Neuronal stem cell (in vitro differentiated cells): ENCODE data around the gene WDR5.

Experiments
- DNase-seq: peaks from one replicate; pipeline ENCODE4 v3.0.0-alpha.2; 2013; ENCODE audit warnings: low spot score
- H2AFZ ChIP-seq: one replicate; pipeline ENCODE4 v1.6.1; 2013; ENCODE audit warnings: mild to moderate bottlenecking, low read length, inconsistent platforms
- H2AK5ac ChIP-seq: 2 replicates; pipeline ENCODE4 v1.6.1; 2013; ENCODE audit warnings: low read depth, mild to moderate bottlenecking, inconsistent platforms, low read length, moderate library complexity, mixed read lengths
- H2BK120ac ChIP-seq: 2 replicates; pipeline ENCODE4 v1.6.1; 2013; ENCODE audit warnings: low read depth, mild to moderate bottlenecking, inconsistent platforms, low read length, moderate library complexity, mixed read lengths
- H2BK12ac ChIP-seq: one replicate; pipeline ENCODE4 v1.6.1; 2013; ENCODE audit warnings: low read length, inconsistent platforms
- H2BK15ac ChIP-seq: 2 replicates; pipeline ENCODE4 v1.6.1; 2013; ENCODE audit warnings: mild to moderate bottlenecking, low read length, inconsistent platforms, mixed read lengths
- H2BK5ac ChIP-seq: one replicate; pipeline ENCODE4 v1.6.1; 2013; ENCODE audit warnings: inconsistent platforms, mild to moderate bottlenecking, low read length, moderate library complexity
- H3K14ac ChIP-seq: one replicate; pipeline ENCODE4 v1.6.1; 2013; ENCODE audit warnings: low read length, inconsistent platforms
- H3K18ac ChIP-seq: 2 replicates; pipeline ENCODE4 v1.6.1; 2013; ENCODE audit warnings: low read length, inconsistent platforms
- H3K23ac ChIP-seq: 2 replicates; pipeline ENCODE4 v1.6.1; 2013; ENCODE audit warnings: low read depth, mild to moderate bottlenecking, mixed read lengths, low read length, inconsistent platforms; ENCODE audit not compliant: poor library complexity
- H3K27ac ChIP-seq: replicated peaks from 3 replicates; pipeline ENCODE4 v1.5.1; 2013; ENCODE audit warnings: low read length, inconsistent platforms
- H3K27me3 ChIP-seq, 3 experiments: 2 replicates each; pipeline ENCODE4 v1.6.1; 2013; ENCODE audit warnings: low read length in 3 of 3, mild to moderate bottlenecking in 2 of 3, inconsistent platforms in 1 of 3, low read depth in 1 of 3, mixed read lengths in 1 of 3, moderate library complexity in 1 of 3; ENCODE audit not compliant: control insufficient read depth in 3 of 3, insufficient read depth in 3 of 3
- H3K36me3 ChIP-seq, 2 donors: replicated peaks in 1 of 2; 2 replicates each; pipeline ENCODE4 v1.6.1; 2013; ENCODE audit warnings: low read length in 2 of 2; ENCODE audit not compliant: control insufficient read depth in 2 of 2, insufficient read depth in 2 of 2
- H3K4ac ChIP-seq: 2 replicates; pipeline ENCODE4 v1.6.1; 2013; ENCODE audit warnings: inconsistent platforms, mild to moderate bottlenecking, low read length, moderate library complexity
- H3K4me1 ChIP-seq, 2 donors: 1 replicate in 1 of 2; 2 replicates in 1 of 2; pipeline ENCODE4 v1.6.1; 2013; ENCODE audit warnings: low read length in 2 of 2, low read depth in 1 of 2; ENCODE audit not compliant: control insufficient read depth in 2 of 2, insufficient read depth in 1 of 2
- H3K4me2 ChIP-seq: one replicate; pipeline ENCODE4 v1.6.1; 2013; ENCODE audit warnings: mild to moderate bottlenecking, low read length, inconsistent platforms; ENCODE audit not compliant: insufficient read depth, poor library complexity, severe bottlenecking
- H3K4me3 ChIP-seq, 2 donors: 2 replicates each; pipeline ENCODE4 v1.5.1; 2013; ENCODE audit warnings: low read length in 2 of 2, mild to moderate bottlenecking in 2 of 2, inconsistent platforms in 1 of 2, moderate library complexity in 1 of 2
- H3K79me1 ChIP-seq: one replicate; pipeline ENCODE4 v1.6.1; 2013; ENCODE audit warnings: low read depth, mild to moderate bottlenecking, inconsistent platforms, low read length, moderate library complexity
- H3K9ac ChIP-seq: one replicate; pipeline ENCODE4 v1.6.1; 2013; ENCODE audit warnings: mild to moderate bottlenecking, low read depth, low read length, inconsistent platforms; ENCODE audit not compliant: poor library complexity
- H3K9me3 ChIP-seq, 2 donors: replicated peaks in 1 of 2; 2 replicates each; pipeline versions ENCODE3 to v1.6.1; 2013; ENCODE audit warnings: low read length in 2 of 2, mild to moderate bottlenecking in 2 of 2, inconsistent platforms in 1 of 2, low read depth in 1 of 2, mixed read lengths in 1 of 2, moderate library complexity in 1 of 2; ENCODE audit not compliant: control insufficient read depth in 2 of 2, insufficient read depth in 1 of 2
- H4K8ac ChIP-seq: one replicate; pipeline ENCODE4 v1.6.1; 2013; ENCODE audit warnings: low read depth, mild to moderate bottlenecking, inconsistent platforms, low read length, moderate library complexity
- H4K91ac ChIP-seq: one replicate; pipeline ENCODE4 v1.6.1; 2013; ENCODE audit warnings: low read length, low read depth, mild to moderate bottlenecking, inconsistent platforms; ENCODE audit not compliant: poor library complexity
- WGBS, 2 donors: extraction: QIAGEN DNeasy Blood & Tissue Kit; methylation state at CpG; one replicate each; pipeline ENCODE4 v1.1.7; 2013; ENCODE audit warnings: missing lambda C conversion rate in 2 of 2, mixed read lengths in 1 of 2; ENCODE audit not compliant: insufficient read length in 2 of 2, insufficient replicate concordance in 1 of 2; ENCODE audit errors: extremely low coverage in 2 of 2; 5-methylcytosine and 5-hydroxymethylcytosine counted together

Gene WDR5

GRCh38 chr9:134192951-134193731 lies 57.3 kb downstream of the WDR5 start:
- Histone ChIP-seq H3K4me2 (no peak overlapping the region), H3K27ac (no peak overlapping the region)

GRCh38 chr9:134193912-134194535 lies 58.1 kb downstream of the WDR5 start:
- Histone ChIP-seq H2BK15ac (no peak overlapping the region), H3K4me1 (peaks cover 5 to 7% of the 10 kb centered on the region in 2 donors), H3K4me2 (no peak overlapping the region), H2BK120ac (no peak overlapping the region), H3K79me1 (no peaks in the 10 kb centered on the region), H3K36me3 (no peaks in the 10 kb centered on the region), H2AK5ac (no peak overlapping the region), H3K18ac (no peak overlapping the region), H2BK12ac (no peak overlapping the region), H3K4ac (no peak overlapping the region), H4K8ac (no peak overlapping the region), H3K9me3 (no peaks in the 10 kb centered on the region), H3K9ac (no peak overlapping the region), H4K91ac (no peak overlapping the region), H3K4me3 (no peak overlapping the region), H3K23ac (no peak overlapping the region), H3K14ac (no peak overlapping the region), H2BK5ac (no peak overlapping the region), H2AFZ (no peak overlapping the region), H3K27me3 (peaks cover 0 to 43% (median 9%) of the 10 kb centered on the region in 3 experiments), H3K27ac (no peak overlapping the region)
- no peak for DNase-seq
- WGBS, 2 donors = no CpG with 5 or more reads among the region's 11 CpGs

More at GRCh38 chr9:134192951-134193731, 57.3 kb downstream of the WDR5 start:
- no peak overlapping the region for H2BK120ac ChIP-seq
- H3K79me1 ChIP-seq = no peaks in the 10 kb centered on the region
- H3K23ac ChIP-seq = no peak overlapping the region
- H3K14ac ChIP-seq = peak overlapping the region; percentile 21
- no peak overlapping the region for H4K8ac ChIP-seq
- H3K4me1 ChIP-seq = peaks cover 9 to 14% of the 10 kb centered on the region in 2 donors
- peak overlapping the region; percentile 23 for H2BK12ac ChIP-seq
- peak overlapping the region in 1 of 2 donors; percentile 39 for H3K4me3 ChIP-seq
- no peak overlapping the region for H4K91ac ChIP-seq
- H3K27me3 ChIP-seq = peaks cover 0 to 52% (median 16%) of the 10 kb centered on the region in 3 experiments
- H3K9me3 ChIP-seq = no peaks in the 10 kb centered on the region
- no peaks in the 10 kb centered on the region for H3K36me3 ChIP-seq
- H3K4ac ChIP-seq = no peak overlapping the region
- no peak overlapping the region for H3K9ac ChIP-seq
- no peak overlapping the region for H2BK15ac ChIP-seq
- DNase-seq = no peak
- WGBS, 2 donors = no CpG with 5 or more reads among the region's 21 CpGs
- H2AK5ac ChIP-seq = peak overlapping the region; percentile 20
- H3K18ac ChIP-seq = peak overlapping the region; percentile 48
- H2BK5ac ChIP-seq = no peak overlapping the region
- H2AFZ ChIP-seq = peak overlapping the region; percentile 56

GRCh38 chr9:134195558-134195957 lies 59.7 kb downstream of the WDR5 start:
- Histone ChIP-seq H3K4ac (no peak overlapping the region), H2BK120ac (no peak overlapping the region), H3K18ac (no peak overlapping the region), H4K91ac (no peak overlapping the region), H3K36me3 (no peaks in the 10 kb centered on the region), H2AFZ (no peak overlapping the region), H3K79me1 (no peaks in the 10 kb centered on the region), H2BK12ac (no peak overlapping the region), H3K27me3 (peaks cover 0 to 28% (median 0%) of the 10 kb centered on the region in 3 experiments), H3K4me1 (no peaks in the 10 kb centered on the region), H2AK5ac (no peak overlapping the region), H4K8ac (no peak overlapping the region), H3K23ac (no peak overlapping the region), H3K4me2 (no peak overlapping the region), H3K27ac (no peak overlapping the region), H3K9ac (no peak overlapping the region), H2BK5ac (no peak overlapping the region), H3K14ac (no peak overlapping the region), H3K4me3 (no peak overlapping the region), H2BK15ac (no peak overlapping the region), H3K9me3 (no peaks in the 10 kb centered on the region)
- DNase-seq = no peak
- WGBS, 2 donors = no CpG with 5 or more reads among the region's 6 CpGs

- no peak overlapping the region for H2BK120ac ChIP-seq
- H3K79me1 ChIP-seq = no peaks in the 10 kb centered on the region
- no peak overlapping the region for H2AFZ ChIP-seq
- H2AK5ac ChIP-seq = no peak overlapping the region
- H3K36me3 ChIP-seq = no peaks in the 10 kb centered on the region
- no peak overlapping the region for H2BK15ac ChIP-seq
- H3K23ac ChIP-seq = peak overlapping the region; percentile 85
- H3K9me3 ChIP-seq = no peaks in the 10 kb centered on the region
- no peak overlapping the region for H4K91ac ChIP-seq
- H3K18ac ChIP-seq = no peak overlapping the region
- H3K14ac ChIP-seq = no peak overlapping the region
- no peak overlapping the region for H2BK5ac ChIP-seq
- H3K4ac ChIP-seq = no peak overlapping the region
- no peak overlapping the region for H3K4me2 ChIP-seq
- H2BK12ac ChIP-seq = no peak overlapping the region
- WGBS, 2 donors = no CpG with 5 or more reads among the region's 6 CpGs
- no peak overlapping the region for H3K9ac ChIP-seq
- DNase-seq = no peak
- H3K4me1 ChIP-seq = no peaks in the 10 kb centered on the region
- H4K8ac ChIP-seq = peak overlapping the region; percentile 72
- peaks cover 0 to 21% (median 0%) of the 10 kb centered on the region in 3 experiments for H3K27me3 ChIP-seq
- H3K4me3 ChIP-seq = no peak overlapping the region
- H3K27ac ChIP-seq = no peak overlapping the region
These were observed 61.0 kb downstream of the WDR5 start for GRCh38 chr9:134196911-134197310.
